GM19455 (cell line): Measurements from ENCODE around the gene LRRC10.

ENCODE experiments used
- ATAC-seq: cut with Tn5 transposase; IDR thresholded peaks from one replicate; pipeline ENCODE4 v1.9.1; 2021; ENCODE audit not compliant: unreplicated experiment

The LRRC10 gene

DNA sequence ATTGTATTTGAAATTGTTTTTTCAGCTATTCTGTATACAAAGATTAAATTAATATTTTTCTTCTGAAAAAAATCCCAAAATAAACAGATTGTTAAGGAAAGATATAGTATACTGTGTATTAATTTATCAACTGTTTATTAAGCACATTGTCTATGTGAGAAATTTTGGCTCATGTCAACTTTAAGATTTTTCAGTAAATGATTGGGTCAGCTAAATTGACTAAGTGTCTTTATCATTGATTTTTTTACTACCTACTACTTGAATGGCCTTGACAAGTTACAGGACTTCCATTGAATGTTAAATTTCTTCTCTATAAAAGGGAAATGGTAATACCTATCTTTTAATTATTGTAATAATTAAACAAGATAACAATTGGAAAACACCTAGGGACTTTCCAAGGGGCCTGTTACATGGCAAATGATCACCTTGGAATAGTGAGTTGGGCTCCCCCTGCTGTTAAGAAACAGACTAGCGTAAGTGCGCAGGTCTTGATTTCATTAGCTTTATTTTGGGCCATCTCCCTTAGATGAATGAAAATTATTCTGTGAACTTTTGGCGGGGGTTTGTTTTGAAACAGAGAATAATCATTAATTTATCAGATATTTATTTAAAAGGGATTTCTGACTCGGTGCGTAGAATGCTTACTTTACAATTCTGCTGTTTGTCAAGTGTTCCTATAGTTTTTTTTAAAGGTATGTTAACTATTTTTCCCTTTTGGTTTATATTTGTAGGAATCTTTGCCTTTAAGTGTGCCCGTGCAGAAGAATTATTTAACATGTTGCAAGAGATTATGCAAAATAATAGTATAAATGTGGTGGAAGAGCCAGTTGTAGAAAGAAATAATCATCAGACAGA is 39.9 kb downstream of the LRRC10 start:
- peak; percentile 68 for ATAC-seq

GRCh38 chr12:69570000-69570516 is 40.6 kb downstream of the LRRC10 start:
- no peak for ATAC-seq

DNA sequence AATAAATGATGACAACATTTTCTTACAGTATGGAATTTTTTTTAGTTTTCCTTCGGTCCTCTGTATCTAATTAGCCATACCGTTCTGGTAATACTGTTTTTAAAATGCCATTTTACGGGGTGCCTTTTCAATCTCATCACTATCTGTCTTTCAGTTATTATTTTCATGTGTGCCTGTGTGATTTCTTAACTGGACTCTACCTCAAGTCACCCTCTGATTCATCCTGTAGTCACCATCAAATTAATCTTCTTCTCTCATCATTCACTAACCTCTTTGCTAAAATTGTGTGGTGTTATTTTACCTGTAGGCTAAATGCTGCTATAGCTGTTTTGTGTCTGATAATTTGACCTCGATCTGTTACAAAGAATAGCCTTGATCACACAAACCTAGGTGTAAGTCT is 41.5 kb downstream of the LRRC10 start:
- ATAC-seq: no peak

DNA sequence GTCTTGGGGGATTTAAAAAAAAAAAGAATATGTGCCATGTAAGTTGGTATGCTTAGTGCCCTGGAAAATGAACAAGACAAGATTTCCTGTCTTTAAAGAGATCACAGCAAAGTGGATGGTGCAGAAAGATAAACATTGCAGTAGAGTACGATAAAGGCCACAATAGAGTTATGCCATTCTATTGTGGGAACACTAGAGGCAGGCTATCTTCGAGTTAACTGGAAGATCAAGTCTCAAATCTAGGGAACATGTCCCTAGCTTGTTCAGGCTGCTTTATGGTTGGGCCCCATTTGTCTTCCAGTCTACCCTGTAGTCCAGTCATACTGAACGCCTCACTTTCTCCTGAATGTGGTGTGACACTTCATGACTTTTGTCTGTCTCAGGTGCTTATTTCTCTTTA is 44.1 kb downstream of the LRRC10 start:
- ATAC-seq: no peak

DNA sequence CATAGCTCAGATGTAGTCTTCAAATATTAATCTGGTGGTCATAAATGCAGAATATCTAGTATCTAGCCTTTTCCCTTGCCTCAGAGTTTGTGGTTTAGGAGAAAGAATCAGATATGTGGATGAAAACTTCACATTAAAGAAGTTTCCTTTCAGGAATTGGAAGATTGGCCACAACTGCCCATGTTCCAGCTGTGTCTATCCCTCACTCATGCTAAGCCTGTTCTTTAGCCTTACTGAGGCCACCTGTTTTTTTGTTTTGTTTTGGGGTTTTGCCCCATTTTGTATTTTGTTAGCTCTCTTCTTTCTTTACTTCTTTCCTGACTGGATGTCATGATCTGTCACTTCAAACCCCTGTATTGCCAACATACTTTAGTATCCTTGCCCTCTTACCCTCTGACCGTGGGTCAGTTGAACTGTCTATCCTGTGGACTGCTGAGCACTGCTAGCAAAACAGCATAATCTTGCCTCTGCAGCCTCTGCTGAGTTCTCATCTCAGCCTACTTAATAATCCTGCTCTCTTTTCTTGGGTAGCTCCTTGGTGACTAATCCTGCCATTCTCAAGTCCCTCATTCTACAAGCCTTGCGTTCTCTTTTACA is 47.4 kb downstream of the LRRC10 start:
- ATAC-seq: no peak
